Activated B cell treated with CpG ODN at 0.5 μM for 24 hours (primary cell): Measurements from ENCODE around the gene IGF2. TPM values are rescaled to one million over a fixed set of nuclear protein-coding genes. Genes with fewer than 3 reads are reported as not detected.

Experiments used
- ATAC-seq: fragments of 200-7000 bp; cut with Tn5 transposase; one replicate; pipeline ENCODE4 v1.10.0; 2021; ENCODE audit warnings: low read depth, mild to moderate bottlenecking, moderate library complexity
- CTCF ChIA-PET: fragments of 350-600 bp; sonication (Branson Sonifier 250); formaldehyde crosslinking; loops from one replicate; lab custom pipeline; 2021; ENCODE audit warnings: antibody characterized with exemption; lab: Charles Lee
- POLR2A ChIA-PET: fragments of 350-600 bp; sonication (Branson Sonifier 250); formaldehyde crosslinking; loops from one replicate; lab custom pipeline; 2021; ENCODE audit warnings: antibody characterized with exemption; lab: Charles Lee
- DNase-seq: peaks from one replicate; pipeline ENCODE4 v3.0.0; 2022
- H3K27ac Mint-ChIP-seq: one replicate; pipeline ENCODE4 v1.8.0; 2020; ENCODE audit warnings: mixed read lengths
- H3K27me3 Mint-ChIP-seq: one replicate; pipeline ENCODE4 v1.8.0; 2021; ENCODE audit warnings: mixed read lengths
- H3K36me3 Mint-ChIP-seq: one replicate; pipeline ENCODE4 v1.8.0; 2021; ENCODE audit warnings: low read depth, mixed read lengths
- H3K4me1 Mint-ChIP-seq: one replicate; pipeline ENCODE4 v1.8.0; 2021; ENCODE audit warnings: mixed read lengths
- H3K4me3 Mint-ChIP-seq: one replicate; pipeline ENCODE4 v1.8.0; 2020; ENCODE audit warnings: mild to moderate bottlenecking, mixed read lengths
- H3K9me3 Mint-ChIP-seq: one replicate; pipeline ENCODE4 v1.8.0; 2020; ENCODE audit warnings: mixed read lengths
- intact Hi-C: fragments of 100-400 bp; cut with micrococcal nuclease; formaldehyde crosslinking; loops from one replicate; pipeline ENCODE4 v1.15.1; 2024
- total RNA-seq: library from RNA; stranded (reverse); gene quantifications from 2 replicates; pipeline ENCODE4 v1.2.3, GENCODE V29; 2022
- TF ChIP-seq, protein P1 (sequence below): fragments of 200-600 bp; IDR thresholded peaks from one replicate; pipeline ENCODE4 v1.8.0; 2022; ENCODE audit warnings: antibody characterized with exemption, mild to moderate bottlenecking

IGF2 gene
- total RNA-seq, 1 donor from 2014 or later, result not detected

DNA sequence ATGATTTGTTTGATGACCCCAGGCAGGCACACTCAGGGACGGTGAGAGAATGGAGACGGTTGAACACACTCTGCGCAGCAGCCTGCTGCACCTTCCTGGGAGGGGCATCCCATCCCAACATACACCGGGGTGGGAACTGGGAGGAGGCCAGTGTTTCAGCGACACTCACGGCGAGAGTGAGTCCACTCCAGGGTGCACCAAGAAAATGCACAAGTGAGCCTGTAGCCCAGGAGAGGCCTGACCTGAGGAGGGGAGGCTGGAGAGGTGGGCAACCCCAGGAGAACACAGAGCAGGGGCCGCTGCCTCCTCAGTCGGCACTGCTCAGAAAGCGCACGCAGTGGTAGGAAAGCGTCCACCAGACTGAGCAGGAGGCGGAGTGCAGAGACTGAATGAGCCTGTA lies 54.5 kb downstream of the IGF2 start:
- Mint-ChIP-seq H3K36me3 (no peaks in the 10 kb centered on the region), H3K27me3 (peaks cover 20% of the 10 kb centered on the region), H3K27ac (no peak overlapping the region), H3K4me3 (no peak overlapping the region), H3K9me3 (peaks cover 9% of the 10 kb centered on the region), H3K4me1 (no peaks in the 10 kb centered on the region)
- ATAC-seq (no peak), DNase-seq (no peak)
- ChIA-PET CTCF (no interaction called here), POLR2A (no interaction called here)
- intact Hi-C loops, result no loop called here
- TF ChIP-seq, protein P1, sequence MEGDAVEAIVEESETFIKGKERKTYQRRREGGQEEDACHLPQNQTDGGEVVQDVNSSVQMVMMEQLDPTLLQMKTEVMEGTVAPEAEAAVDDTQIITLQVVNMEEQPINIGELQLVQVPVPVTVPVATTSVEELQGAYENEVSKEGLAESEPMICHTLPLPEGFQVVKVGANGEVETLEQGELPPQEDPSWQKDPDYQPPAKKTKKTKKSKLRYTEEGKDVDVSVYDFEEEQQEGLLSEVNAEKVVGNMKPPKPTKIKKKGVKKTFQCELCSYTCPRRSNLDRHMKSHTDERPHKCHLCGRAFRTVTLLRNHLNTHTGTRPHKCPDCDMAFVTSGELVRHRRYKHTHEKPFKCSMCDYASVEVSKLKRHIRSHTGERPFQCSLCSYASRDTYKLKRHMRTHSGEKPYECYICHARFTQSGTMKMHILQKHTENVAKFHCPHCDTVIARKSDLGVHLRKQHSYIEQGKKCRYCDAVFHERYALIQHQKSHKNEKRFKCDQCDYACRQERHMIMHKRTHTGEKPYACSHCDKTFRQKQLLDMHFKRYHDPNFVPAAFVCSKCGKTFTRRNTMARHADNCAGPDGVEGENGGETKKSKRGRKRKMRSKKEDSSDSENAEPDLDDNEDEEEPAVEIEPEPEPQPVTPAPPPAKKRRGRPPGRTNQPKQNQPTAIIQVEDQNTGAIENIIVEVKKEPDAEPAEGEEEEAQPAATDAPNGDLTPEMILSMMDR, result no peak

Other genes with a start within 250 kb of the IGF2 start
- gene PRR33, start 247.5 kb downstream of the IGF2 start, total RNA-seq, result 0.16 TPM in 1 of 2 replicates, not detected in the other
- 2.9 and 3.5 TPM in 2 replicates for gene TNNT3, start 219.7 kb downstream of the IGF2 start, total RNA-seq
- 89.8 and 95.0 TPM in 2 replicates for gene MRPL23, start 192.1 kb downstream of the IGF2 start, total RNA-seq
- not detected in 2 replicates for gene H19, start 141.5 kb downstream of the IGF2 start, total RNA-seq
- not detected in 2 replicates for gene INS, start 21.8 kb upstream of the IGF2 start, total RNA-seq
- not detected in 2 replicates for gene TH, start 32.4 kb upstream of the IGF2 start, total RNA-seq
- gene ASCL2, start 131.2 kb upstream of the IGF2 start, total RNA-seq, result 1.3 and 1.4 TPM in 2 replicates
- 5.2 and 8.8 TPM in 2 replicates for gene C11orf21, start 162.5 kb upstream of the IGF2 start, total RNA-seq
- gene TSPAN32, start 162.6 kb upstream of the IGF2 start, total RNA-seq, result 6.8 and 7.3 TPM in 2 replicates
- gene CD81, start 237.9 kb upstream of the IGF2 start, total RNA-seq, result 130 and 132 TPM in 2 replicates